ENCODE measurements around the gene DNAAF5.

The DNAAF5 gene

DNA sequence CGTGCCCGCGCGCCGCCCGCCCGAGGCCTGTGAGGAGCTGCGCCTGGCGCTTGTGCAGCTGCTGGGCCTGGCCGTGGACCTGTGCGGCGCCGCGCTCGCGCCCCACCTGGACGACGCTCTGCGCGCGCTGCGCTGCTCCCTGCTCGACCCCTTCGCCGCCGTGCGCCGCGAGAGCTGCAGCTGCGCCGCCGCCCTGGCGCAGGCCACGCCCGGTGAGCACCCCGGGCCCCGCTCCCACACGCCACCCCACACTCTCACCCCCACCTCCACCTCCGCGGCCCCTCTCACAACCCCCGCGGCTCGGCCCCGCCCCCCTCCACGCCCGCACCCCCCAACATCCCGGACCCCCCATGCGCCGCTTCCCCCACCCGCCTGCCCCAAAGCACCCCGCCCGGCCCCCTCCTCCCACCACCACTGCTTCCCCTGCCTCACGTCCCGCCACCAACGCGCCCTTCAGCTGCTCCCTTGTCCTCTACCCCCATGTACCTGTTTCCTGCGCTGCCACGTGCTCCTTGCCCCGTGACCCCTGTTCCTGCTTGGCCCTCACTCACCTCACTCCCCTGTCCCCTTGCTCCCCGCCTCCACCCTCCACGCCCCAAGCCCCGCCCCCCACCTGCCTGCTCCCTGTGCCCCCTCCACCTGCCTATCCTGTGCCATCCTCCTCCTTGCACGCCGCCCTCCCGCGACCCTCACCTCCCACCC, 756 bp downstream of the DNAAF5 start, which contains the start of gene PRKAR1B:
PRKAR1B (minus strand) TSS at position 178 of the 702 bp plus-strand sequence. CDS start 15,776 bp downstream, outside the sequence.
- Histone ChIP-seq H3K27ac (peak within 1 kb of the TSS; percentile 92), H3K36me3 (peaks cover 59% of the 10 kb centered on the region), H3K4me1 (peaks cover 51% of the 10 kb centered on the region), H3K27me3 (no peaks in the 10 kb centered on the region), H3K9ac (peak within 1 kb of the TSS; percentile 90), H3K9me3 (peaks cover 30% of the 10 kb centered on the region), H3K4me3 (peak within 1 kb of the TSS; percentile 99), H3K4me2 (peak within 1 kb of the TSS; percentile 96), H4K20me1 (peaks cover 39% of the 10 kb centered on the region)
- TF ChIP-seq Cebpa-rat (IDR thresholded peaks at IDR 0.05): no peak

DNA sequence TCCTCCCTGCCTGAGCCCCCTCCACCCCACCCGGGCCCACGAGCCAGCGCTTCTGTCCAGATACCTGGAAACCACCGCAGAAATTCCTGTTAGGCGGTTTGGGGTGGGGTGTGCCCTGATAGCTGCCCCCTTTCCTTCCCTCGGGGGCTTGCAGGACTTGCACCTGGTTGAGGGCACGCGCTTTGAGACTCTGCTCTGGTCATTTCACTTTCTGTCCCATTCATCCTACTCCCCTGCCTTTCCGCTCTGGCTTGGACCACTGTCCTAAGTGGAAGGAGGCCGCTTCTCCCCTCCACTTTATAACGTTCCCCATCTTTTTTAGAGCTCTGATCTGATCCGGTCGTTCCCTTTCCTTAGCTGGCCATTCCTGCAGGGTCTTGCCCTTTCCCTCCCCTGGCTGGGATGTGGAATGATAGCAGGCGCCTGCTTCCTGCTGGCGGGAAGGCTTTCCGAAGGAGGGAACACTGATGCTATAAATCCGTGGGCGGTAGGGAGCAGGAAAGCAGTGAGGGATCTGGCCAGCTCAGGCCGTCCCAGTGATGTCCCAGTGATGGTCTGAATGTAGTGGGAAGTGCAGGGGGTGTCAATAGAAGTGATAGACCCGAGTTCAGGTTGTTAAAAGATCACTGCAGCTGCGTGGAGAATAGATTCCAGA, 1.4 kb downstream of the DNAAF5 start:
- H3K9me3 ChIP-seq: peaks cover 23% of the 10 kb centered on the region
- H3K9ac ChIP-seq: peak overlapping the region; percentile 54; the same call in 1 of the 2 replicates
- peak overlapping the region; percentile 89 for H3K4me2 ChIP-seq
- TF ChIP-seq Cebpa-rat (IDR thresholded peaks at IDR 0.05): no peak
- H3K27ac ChIP-seq: 0 out of 2 replicates have a peak overlapping the region, but pooled peaks have one; percentile 35
- H3K36me3 ChIP-seq: peaks cover 59% of the 10 kb centered on the region
- H3K4me3 ChIP-seq: peak overlapping the region; percentile 99
- H3K4me1 ChIP-seq: peaks cover 49% of the 10 kb centered on the region
- no peaks in the 10 kb centered on the region for H3K27me3 ChIP-seq
- peaks cover 45% of the 10 kb centered on the region for H4K20me1 ChIP-seq

DNA sequence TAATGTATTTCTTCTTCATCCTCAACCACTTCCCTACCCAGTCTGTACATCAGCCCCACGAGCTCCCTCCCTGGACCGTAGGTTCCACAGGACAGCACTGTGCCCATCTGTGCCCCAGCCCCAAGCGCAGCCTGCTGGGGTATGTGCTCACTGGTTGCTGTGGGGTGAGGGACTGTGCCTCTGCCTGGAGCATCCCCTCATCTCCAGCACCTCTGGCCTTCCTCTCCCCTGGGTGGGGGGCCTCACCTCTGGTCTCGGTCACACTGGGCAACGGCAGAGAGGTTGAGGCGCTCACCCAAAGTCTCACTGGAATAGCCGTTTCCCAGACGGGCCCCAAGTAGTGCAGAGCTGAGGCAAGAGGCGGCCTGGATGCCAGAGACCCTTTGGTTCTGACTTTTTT, 2.1 kb downstream of the DNAAF5 start:
- no peak for TF ChIP-seq Cebpa-rat (IDR thresholded peaks at IDR 0.05)
- Histone ChIP-seq H3K4me2 (peak overlapping the region; percentile 89), H3K9ac (no peak overlapping the region), H3K27ac (no peak overlapping the region), H3K9me3 (peaks cover 21% of the 10 kb centered on the region), H4K20me1 (peaks cover 52% of the 10 kb centered on the region), H3K27me3 (no peaks in the 10 kb centered on the region), H3K4me3 (no peak overlapping the region), H3K36me3 (peaks cover 59% of the 10 kb centered on the region), H3K4me1 (peaks cover 42% of the 10 kb centered on the region)

DNA sequence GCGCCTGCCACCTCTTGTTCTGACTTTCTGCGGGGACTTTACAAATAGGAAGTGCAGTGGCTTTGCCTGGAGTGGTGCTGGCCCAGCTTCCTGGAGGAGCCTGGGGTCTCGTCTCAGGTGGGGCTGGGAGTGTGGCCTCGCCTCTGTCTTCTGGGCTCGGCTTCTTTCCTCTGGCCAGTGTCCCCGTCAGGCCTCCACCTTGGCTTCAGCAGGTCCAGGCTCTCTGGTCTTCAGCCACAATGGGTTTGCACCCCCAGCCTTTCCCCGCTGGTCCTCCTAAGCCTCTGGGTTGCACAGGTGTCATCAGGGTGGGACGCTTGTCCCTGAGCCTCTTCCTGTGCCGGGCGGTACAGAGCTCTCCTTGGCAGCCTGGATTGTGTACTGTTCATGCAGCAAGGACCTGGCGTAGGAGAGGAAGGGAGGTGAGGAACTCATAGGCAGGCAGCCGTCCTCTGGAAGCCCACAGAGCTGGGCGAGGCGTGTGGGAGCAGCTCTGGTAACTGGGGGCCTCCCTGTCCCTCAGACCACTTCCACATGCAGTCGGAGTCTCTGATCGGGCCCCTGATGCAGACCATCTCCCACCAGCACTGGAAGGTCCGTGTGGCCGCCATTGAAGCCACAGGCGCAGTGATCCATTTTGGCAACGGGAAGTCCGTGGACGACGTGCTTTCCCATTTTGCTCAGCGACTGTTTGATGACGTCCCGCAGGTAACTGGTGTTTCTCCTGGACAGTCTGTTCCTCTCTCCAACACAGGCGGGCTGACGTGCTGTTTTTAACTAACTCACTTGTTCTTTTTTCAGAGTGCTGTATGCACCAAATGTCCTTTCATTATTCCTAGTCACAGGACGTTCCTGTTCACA, 2.9 kb downstream of the DNAAF5 start:
- no peak overlapping the region for H3K4me3 ChIP-seq
- peaks cover 59% of the 10 kb centered on the region for H3K36me3 ChIP-seq
- TF ChIP-seq Cebpa-rat (IDR thresholded peaks at IDR 0.05): no peak
- H3K27ac ChIP-seq: no peak overlapping the region
- peaks cover 35% of the 10 kb centered on the region for H3K4me1 ChIP-seq
- H3K4me2 ChIP-seq: 0 out of 2 replicates have a peak overlapping the region, but pooled peaks have one; percentile 89
- H3K9ac ChIP-seq: no peak overlapping the region
- H3K9me3 ChIP-seq: peaks cover 21% of the 10 kb centered on the region
- H3K27me3 ChIP-seq: no peaks in the 10 kb centered on the region
- H4K20me1 ChIP-seq: peaks cover 52% of the 10 kb centered on the region

DNA sequence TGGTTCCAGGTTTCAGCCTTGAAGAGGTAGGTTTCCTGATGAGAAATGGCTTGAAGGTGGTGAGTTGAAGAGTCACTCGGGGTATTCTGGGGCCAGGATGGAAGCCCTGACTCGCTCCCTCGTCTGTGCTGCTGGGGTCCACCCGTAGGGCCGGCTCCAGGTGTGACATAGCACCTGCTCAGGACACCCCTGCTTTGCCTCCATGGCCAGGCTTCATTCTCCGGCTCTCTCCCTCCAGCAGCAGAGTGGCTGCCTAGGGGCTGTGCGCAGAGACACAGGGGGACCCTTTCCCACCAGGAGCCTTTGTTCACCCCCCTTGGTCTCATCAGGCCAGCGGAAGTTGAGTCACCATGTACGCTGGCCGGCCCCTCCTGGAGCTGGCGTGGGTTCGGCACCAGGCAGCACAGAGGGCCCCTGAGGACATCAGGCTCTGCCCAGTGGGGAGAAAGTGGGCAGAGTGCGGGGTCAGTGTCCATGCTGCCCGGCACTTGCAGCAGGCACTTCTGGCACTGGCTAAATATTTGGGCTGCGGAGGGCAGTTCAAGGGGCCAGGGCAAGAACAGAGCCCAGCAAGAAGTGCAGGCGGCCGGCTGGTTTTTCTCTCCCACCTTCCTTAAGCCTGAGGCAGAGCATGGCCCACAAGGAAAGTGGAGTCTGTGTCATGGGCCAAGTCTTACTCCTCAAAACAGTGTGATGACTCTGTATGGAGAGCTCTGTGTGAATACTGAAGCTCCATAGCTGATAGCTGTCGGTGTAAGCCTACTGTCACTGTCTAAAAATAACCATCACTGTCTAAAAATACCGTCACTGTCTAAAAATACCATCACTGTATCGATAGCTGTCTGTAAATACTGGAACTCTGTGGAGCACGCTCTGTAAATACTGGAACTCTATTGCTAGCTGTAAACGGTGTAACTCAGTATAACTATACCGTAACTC, 4.3 kb downstream of the DNAAF5 start:
- H3K27ac ChIP-seq: no peak overlapping the region
- peaks cover 26% of the 10 kb centered on the region for H3K9me3 ChIP-seq
- peaks cover 28% of the 10 kb centered on the region for H3K4me1 ChIP-seq
- peaks cover 72% of the 10 kb centered on the region for H3K36me3 ChIP-seq
- 0 out of 2 replicates have a peak overlapping the region, but pooled peaks have one; percentile 12 for H3K4me2 ChIP-seq
- no peaks in the 10 kb centered on the region for H3K27me3 ChIP-seq
- H3K4me3 ChIP-seq: no peak overlapping the region
- peaks cover 52% of the 10 kb centered on the region for H4K20me1 ChIP-seq
- H3K9ac ChIP-seq: no peak overlapping the region
- no peak for TF ChIP-seq Cebpa-rat (IDR thresholded peaks at IDR 0.05)

DNA sequence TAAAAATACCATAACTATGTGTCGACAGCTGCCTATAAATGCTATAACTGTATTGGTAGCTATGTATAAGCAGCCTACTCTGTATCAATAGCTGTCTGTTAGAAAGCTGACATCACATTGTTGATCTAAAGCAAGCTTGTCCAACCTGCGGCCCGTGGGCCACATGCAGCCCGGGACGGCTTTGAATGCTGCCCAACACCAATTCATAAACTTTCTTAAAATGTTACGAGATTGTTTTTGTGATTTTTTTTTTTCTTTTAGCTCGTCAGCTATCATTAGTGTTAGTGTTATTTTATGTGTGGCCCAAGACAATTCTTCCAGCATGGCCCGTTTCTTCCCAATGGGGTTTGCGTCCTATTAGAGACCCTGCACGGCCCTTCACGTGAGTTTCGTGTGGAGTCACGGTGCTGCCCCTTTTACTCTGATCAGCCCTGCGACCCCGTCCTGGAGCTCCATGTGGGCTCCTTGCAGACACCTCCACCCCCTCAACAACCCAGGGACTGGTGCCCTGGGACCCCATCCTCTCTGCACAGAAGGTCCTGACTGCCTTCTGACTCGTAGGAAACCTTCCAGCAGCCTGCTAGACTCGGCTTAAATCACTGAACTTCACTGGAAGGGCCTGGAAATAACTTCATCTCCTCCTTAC, 5.1 kb downstream of the DNAAF5 start:
- H3K27ac ChIP-seq: no peak overlapping the region
- H3K4me1 ChIP-seq: peaks cover 26% of the 10 kb centered on the region
- peaks cover 57% of the 10 kb centered on the region for H4K20me1 ChIP-seq
- H3K27me3 ChIP-seq: no peaks in the 10 kb centered on the region
- TF ChIP-seq Cebpa-rat (IDR thresholded peaks at IDR 0.05): no peak
- no peak overlapping the region for H3K4me3 ChIP-seq
- H3K36me3 ChIP-seq: peaks cover 73% of the 10 kb centered on the region
- H3K9me3 ChIP-seq: peaks cover 26% of the 10 kb centered on the region
- no peak overlapping the region for H3K9ac ChIP-seq
- H3K4me2 ChIP-seq: no peak overlapping the region

DNA sequence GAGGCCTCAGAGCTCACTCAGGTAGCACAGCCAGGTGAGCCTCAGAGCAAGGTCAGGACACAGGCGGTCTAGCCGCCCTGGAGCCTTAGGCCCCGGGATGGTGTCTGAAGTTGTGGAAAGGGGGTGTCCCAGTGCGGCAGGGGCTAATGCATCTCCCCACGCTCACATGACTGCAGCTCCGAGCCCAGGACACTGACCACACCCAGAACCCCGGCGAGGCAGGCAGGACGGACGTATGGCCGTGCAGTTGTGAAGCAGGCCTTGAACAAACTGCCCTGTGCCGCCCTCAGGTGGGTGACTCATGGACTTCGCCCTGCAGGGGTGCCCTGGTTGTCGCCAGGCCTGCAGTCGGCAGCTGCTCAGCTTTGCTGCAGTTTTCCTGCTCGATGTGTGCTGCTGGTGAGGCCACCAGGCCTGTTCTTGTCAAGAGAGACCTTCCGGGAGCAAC, 5.6 kb downstream of the DNAAF5 start:
- H3K9ac ChIP-seq: no peak overlapping the region
- H4K20me1 ChIP-seq: peaks cover 61% of the 10 kb centered on the region
- no peaks in the 10 kb centered on the region for H3K27me3 ChIP-seq
- H3K9me3 ChIP-seq: peaks cover 26% of the 10 kb centered on the region
- TF ChIP-seq Cebpa-rat (IDR thresholded peaks at IDR 0.05): no peak
- peaks cover 30% of the 10 kb centered on the region for H3K4me1 ChIP-seq
- no peak overlapping the region for H3K27ac ChIP-seq
- no peak overlapping the region for H3K4me2 ChIP-seq
- H3K36me3 ChIP-seq: peaks cover 73% of the 10 kb centered on the region
- no peak overlapping the region for H3K4me3 ChIP-seq

DNA sequence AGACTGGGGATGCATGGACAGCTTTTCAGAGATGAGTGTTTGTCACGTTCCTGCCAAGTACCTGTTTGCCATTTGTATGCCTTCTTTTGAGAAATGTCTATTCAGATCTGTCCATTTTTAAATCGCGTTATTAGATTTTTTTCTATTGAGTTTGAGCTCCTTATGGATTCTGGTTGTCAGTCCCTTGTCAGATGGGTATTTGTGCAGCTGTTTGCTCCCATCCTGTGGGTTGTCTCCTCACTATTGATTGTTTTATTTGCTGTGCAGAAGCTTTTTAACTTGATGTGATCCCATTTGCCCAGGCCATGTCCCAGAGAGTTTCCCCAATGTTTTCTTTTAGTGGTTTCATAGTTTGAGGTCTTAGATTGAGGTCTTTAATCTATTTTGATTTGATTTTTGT, 6.1 kb downstream of the DNAAF5 start:
- TF ChIP-seq Cebpa-rat (IDR thresholded peaks at IDR 0.05): no peak
- H3K4me1 ChIP-seq: peaks cover 30% of the 10 kb centered on the region
- no peak overlapping the region for H3K4me3 ChIP-seq
- H4K20me1 ChIP-seq: peaks cover 66% of the 10 kb centered on the region
- H3K27me3 ChIP-seq: no peaks in the 10 kb centered on the region
- peaks cover 26% of the 10 kb centered on the region for H3K9me3 ChIP-seq
- H3K4me2 ChIP-seq: no peak overlapping the region
- peaks cover 76% of the 10 kb centered on the region for H3K36me3 ChIP-seq
- no peak overlapping the region for H3K9ac ChIP-seq
- no peak overlapping the region for H3K27ac ChIP-seq
